ENCODE measurements around the gene HOXA5. TPM values are rescaled to one million over a fixed set of nuclear protein-coding genes. Genes with fewer than 3 reads are reported as not detected.

Gene HOXA5
- total and polyA plus RNA-seq, 2 of the 8 experiments (the other 6 are each of a cell fraction or from before 2014, with no cell fraction given), result not detected

GRCh38 chr7:27123007-27123476, 20.4 kb downstream of the HOXA5 start (continued):
- no peak for TF ChIP-seq SRF (IDR thresholded peaks at IDR 0.05; ENCODE audit: low read depth, low read length)
